ENCODE measurements around the gene CDH24.

Gene CDH24

GRCh38 chr14:23101986-23102625 is 44.8 kb upstream of the CDH24 start:
- no peak for TF ChIP-seq CTCF (IDR thresholded peaks at IDR 0.05; ENCODE audit: low read depth, low read length)
- DNase-seq (ENCODE audit: extremely low read depth, low read depth), result no peak

- no peak for DNase-seq (ENCODE audit: extremely low read depth, low read depth)
- TF ChIP-seq CTCF (IDR thresholded peaks at IDR 0.05; ENCODE audit: low read depth, low read length), result no peak
Observed at GRCh38 chr14:23101213-23101970, 44.1 kb upstream of the CDH24 start.

- TF ChIP-seq CTCF (IDR thresholded peaks at IDR 0.05; ENCODE audit: low read depth, low read length), result no peak
- no peak for DNase-seq (ENCODE audit: extremely low read depth, low read depth)
Observed at GRCh38 chr14:23099212-23099861, 42.0 kb upstream of the CDH24 start.

GRCh38 chr14:23097786-23098185 is 40.5 kb upstream of the CDH24 start:
- DNase-seq (ENCODE audit: extremely low read depth, low read depth), result no peak
- TF ChIP-seq CTCF (IDR thresholded peaks at IDR 0.05; ENCODE audit: low read depth, low read length), result no peak

- TF ChIP-seq CTCF (IDR thresholded peaks at IDR 0.05; ENCODE audit: low read depth, low read length), result no peak
- DNase-seq (ENCODE audit: extremely low read depth, low read depth), result peak; percentile 98
Observed at GRCh38 chr14:23095196-23096108, 38.1 kb upstream of the CDH24 start, which contains the start of gene C14orf119. Gene C14orf119, plus strand, starts transcription at chr14:23095505. Its CDS starts 2,154 bp downstream, at chr14:23097659.

- TF ChIP-seq CTCF (IDR thresholded peaks at IDR 0.05; ENCODE audit: low read depth, low read length), result no peak
- DNase-seq (ENCODE audit: extremely low read depth, low read depth), result peak; percentile 71
Observed at GRCh38 chr14:23094666-23095195, 37.4 kb upstream of the CDH24 start, which contains the start of gene ACIN1. Gene ACIN1, minus strand, starts transcription at chr14:23095136. Its CDS starts 24 bp downstream, at chr14:23095112.

Measured in AG09319 (cell line).